Uterus (tissue), 2 donors: ENCODE results near the gene NACC2.

Source experiments
- POLR2A ChIP-seq, 2 donors: fragments of 450-650 bp; IDR thresholded peaks; one replicate each; pipeline ENCODE4 v1.6.1; 2016; ENCODE audit warnings: antibody characterized with exemption in 2 of 2, mild to moderate bottlenecking in 1 of 2, moderate library complexity in 1 of 2
- TF ChIP-seq, protein P1 (sequence below), 4 experiments: fragments of 200-600 bp in 2 of 4; fragments of 450-650 bp in 2 of 4; sonication (generic) in 2 of 4; IDR thresholded peaks; one replicate each; pipeline ENCODE4 v1.5.1; 2016 to 2019; ENCODE audit warnings: antibody characterized with exemption in 4 of 4, mild to moderate bottlenecking in 2 of 4, moderate library complexity in 1 of 4

DNA sequence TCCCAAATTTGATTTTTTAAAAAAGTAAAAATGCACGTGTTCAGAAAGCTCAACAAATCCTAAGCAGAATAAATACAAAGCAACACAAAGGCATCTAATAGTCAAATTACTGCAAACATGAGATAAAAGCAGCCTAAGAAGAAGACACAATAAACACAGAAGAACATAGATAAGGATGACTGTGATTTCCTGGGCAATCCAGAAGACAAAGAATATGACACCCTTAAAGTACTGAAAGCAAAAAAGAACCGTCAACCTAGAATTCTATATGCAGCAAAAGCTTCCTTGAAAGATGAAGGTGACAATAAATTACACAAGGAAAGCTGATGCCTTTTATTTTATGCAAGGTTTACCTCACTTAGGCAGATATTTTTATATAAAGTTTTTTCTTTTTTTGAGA, 58.2 kb downstream of the NACC2 start:
- TF ChIP-seq POLR2A (IDR thresholded peaks at IDR 0.05) = no peak
- TF ChIP-seq, protein P1, sequence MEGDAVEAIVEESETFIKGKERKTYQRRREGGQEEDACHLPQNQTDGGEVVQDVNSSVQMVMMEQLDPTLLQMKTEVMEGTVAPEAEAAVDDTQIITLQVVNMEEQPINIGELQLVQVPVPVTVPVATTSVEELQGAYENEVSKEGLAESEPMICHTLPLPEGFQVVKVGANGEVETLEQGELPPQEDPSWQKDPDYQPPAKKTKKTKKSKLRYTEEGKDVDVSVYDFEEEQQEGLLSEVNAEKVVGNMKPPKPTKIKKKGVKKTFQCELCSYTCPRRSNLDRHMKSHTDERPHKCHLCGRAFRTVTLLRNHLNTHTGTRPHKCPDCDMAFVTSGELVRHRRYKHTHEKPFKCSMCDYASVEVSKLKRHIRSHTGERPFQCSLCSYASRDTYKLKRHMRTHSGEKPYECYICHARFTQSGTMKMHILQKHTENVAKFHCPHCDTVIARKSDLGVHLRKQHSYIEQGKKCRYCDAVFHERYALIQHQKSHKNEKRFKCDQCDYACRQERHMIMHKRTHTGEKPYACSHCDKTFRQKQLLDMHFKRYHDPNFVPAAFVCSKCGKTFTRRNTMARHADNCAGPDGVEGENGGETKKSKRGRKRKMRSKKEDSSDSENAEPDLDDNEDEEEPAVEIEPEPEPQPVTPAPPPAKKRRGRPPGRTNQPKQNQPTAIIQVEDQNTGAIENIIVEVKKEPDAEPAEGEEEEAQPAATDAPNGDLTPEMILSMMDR (IDR thresholded peaks at IDR 0.05) = no peak
